T-helper 2 cell treated with Interferon-gamma antibody and Interleukin-4, amounts not matched to agents 5 μg/mL and 100 μg/mL, for 36 hours (primary cell): ENCODE measurements around the gene MTHFD1L.

Experiments used
- DNase-seq: peaks from one replicate; pipeline ENCODE4 v3.0.0; 2021; ENCODE audit warnings: low spot score
- H3K27ac Mint-ChIP-seq: one replicate; pipeline ENCODE4 v1.8.0; 2021; ENCODE audit warnings: mild to moderate bottlenecking, mixed read lengths
- H3K27me3 Mint-ChIP-seq: one replicate; pipeline ENCODE4 v1.8.0; 2021; ENCODE audit warnings: low read depth, mixed read lengths
- H3K36me3 Mint-ChIP-seq: one replicate; pipeline ENCODE4 v1.8.0; 2021; ENCODE audit warnings: low read depth, mixed read lengths
- H3K4me1 Mint-ChIP-seq: one replicate; pipeline ENCODE4 v1.8.0; 2021; ENCODE audit warnings: low read depth, mixed read lengths
- H3K4me3 Mint-ChIP-seq: one replicate; pipeline ENCODE4 v1.8.0; 2022; ENCODE audit warnings: mild to moderate bottlenecking, moderate library complexity, mixed read lengths
- H3K9me3 Mint-ChIP-seq: one replicate; pipeline ENCODE4 v1.8.0; 2021; ENCODE audit warnings: mixed read lengths

MTHFD1L gene

DNA sequence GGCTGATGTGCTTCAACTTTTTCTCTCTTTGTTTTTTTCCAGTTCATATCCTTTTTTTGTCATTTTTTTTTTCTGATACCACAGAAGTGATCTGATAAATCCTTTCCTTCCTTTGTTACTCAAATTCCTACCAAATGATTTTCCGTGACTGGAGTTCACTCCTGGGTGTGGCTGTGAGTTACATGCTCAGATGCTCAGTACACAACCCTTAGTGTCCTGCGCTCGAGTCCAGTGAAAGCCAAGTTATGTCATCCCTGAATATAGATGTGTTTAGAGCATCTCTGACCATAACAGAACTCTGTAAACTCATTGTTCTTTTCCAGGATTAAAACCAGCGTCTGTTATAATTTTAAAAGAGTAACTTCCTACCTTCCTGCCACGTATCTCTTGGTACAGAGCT lies 227.1 kb downstream of the MTHFD1L start:
- no peaks in the 10 kb centered on the region for H3K27me3 Mint-ChIP-seq
- no peaks in the 10 kb centered on the region for H3K9me3 Mint-ChIP-seq
- H3K36me3 Mint-ChIP-seq, result peaks cover 38% of the 10 kb centered on the region
- peak overlapping the region; percentile 12 for H3K27ac Mint-ChIP-seq
- no peak overlapping the region for H3K4me3 Mint-ChIP-seq
- H3K4me1 Mint-ChIP-seq, result peaks cover 9% of the 10 kb centered on the region
- DNase-seq, result no peak

DNA sequence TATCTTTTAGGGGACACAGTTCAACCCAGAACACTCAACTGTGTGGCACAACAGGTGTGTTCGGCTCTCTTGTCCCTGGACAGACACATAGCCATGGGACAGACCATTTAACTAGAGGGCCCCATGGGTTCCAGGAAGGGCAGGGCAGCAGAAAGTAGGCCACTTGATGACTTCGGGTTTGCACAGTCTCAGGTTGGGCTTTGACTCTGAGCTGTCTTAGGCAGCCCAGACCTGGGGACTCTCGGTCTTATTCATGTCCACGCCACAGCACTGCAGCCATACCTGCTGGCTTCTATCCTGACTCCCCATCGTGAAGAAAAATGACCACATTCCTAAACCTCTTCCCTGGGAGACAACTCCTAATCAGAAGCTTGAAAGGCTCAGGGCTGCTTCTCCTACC lies 228.2 kb downstream of the MTHFD1L start:
- Mint-ChIP-seq H3K27me3 (no peaks in the 10 kb centered on the region), H3K27ac (no peak overlapping the region), H3K36me3 (peaks cover 39% of the 10 kb centered on the region), H3K9me3 (no peaks in the 10 kb centered on the region), H3K4me3 (no peak overlapping the region), H3K4me1 (peaks cover 18% of the 10 kb centered on the region)
- DNase-seq, result no peak

DNA sequence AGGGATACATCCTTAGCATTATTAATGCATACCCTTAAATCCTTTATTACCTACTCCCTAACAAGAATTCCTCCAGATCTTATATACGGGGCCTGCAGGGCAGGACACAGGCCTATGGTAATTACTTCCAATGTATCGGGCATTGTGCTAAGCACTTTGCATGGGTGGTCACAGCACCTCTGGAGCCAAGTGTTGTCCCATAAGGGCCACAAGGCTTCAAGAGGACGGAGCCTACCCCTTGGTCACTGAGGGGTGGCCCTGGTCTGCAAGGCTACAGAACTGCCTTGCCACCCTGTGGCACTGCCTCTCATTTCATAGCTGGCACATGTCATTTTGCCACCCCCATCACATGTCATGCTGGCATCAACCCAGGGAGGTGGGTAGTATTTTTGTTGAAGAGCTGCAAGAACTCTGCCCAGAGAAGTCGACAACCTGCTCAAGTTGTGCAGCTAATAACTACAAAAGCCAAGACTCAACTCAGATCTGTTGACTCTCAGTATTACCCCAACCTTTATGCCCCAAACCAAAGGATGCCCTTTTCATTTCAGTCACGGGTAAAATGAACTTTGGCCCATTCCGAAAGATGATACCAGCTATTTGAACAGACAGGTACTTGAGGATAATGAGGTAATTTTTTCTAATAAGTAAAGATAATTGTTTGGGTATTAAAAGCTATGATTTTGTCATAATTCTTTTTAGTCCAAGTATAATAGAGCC lies 230.2 kb downstream of the MTHFD1L start:
- Mint-ChIP-seq H3K36me3 (peaks cover 45% of the 10 kb centered on the region), H3K27me3 (no peaks in the 10 kb centered on the region), H3K4me3 (no peak overlapping the region)

DNA sequence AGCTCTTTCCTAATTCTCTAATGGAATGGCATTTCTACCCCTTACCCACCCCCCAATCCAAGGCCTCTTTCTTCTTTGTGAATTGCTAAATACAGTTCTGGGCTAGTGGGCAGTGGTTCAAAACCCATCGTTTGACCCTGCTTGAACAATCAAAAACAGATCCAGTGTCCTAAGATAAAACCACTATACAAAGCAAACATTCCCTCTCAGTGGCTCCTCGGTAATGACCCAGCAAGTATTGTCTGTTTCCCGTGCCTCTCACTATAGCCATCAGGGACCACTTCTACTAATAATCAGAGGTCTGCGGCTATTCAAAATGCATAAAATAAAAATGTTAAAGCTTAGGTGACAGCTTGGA lies 230.7 kb downstream of the MTHFD1L start:
- DNase-seq, result no peak
- Mint-ChIP-seq H3K36me3 (peaks cover 44% of the 10 kb centered on the region), H3K4me1 (peaks cover 25% of the 10 kb centered on the region), H3K27me3 (no peaks in the 10 kb centered on the region), H3K9me3 (no peaks in the 10 kb centered on the region), H3K4me3 (no peak overlapping the region), H3K27ac (no peak overlapping the region)

More for the DNA sequence above, 230.2 kb downstream of the MTHFD1L start:
- Mint-ChIP-seq H3K9me3 (no peaks in the 10 kb centered on the region), H3K4me1 (peaks cover 25% of the 10 kb centered on the region), H3K27ac (no peak overlapping the region)
- DNase-seq, result no peak

DNA sequence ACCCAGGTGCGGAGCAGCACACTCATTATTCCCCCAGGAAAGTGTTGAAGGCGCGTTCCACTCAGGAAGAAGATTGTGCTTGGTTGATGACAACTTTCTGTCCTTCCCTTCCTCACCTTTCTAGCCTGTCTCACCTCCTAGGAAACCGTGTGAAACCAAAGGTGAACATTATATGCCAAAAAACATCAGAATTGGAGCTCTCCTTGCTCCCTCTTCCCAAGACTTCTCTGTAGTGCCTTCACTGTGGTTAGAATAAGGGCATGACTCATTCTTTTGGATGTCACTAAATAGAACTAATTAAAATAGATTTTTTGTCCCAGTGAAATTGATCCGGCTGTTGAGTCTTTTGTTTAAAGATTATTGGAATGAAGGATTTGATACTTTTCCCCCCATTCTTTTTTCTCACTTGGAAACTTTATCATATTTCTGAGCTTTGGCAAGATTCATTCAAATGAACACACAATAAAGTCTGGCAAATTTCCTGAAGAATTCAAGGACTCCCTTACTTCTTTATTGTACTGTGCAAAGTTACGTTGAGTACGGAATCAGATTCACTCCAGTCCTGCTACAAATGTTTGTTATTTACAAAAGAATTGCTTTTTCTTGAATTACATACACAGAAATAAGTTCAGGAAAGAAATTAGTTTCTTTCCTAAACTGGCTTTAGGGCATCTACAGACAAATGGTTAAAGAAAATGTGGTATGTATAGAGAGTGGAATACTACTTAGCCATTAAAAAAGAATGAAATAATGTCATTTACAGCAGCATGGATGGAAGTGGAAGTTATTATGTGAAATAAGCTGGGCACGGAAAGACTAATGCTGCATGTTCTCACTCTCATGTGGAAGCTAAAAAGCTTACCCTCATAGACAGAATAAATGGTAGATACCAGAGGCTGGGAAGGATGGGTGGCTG lies 231.4 kb downstream of the MTHFD1L start:
- no peak for DNase-seq
- Mint-ChIP-seq H3K9me3 (no peaks in the 10 kb centered on the region), H3K27ac (no peak overlapping the region), H3K4me1 (peaks cover 23% of the 10 kb centered on the region), H3K27me3 (no peaks in the 10 kb centered on the region), H3K4me3 (no peak overlapping the region), H3K36me3 (peaks cover 51% of the 10 kb centered on the region)

DNA sequence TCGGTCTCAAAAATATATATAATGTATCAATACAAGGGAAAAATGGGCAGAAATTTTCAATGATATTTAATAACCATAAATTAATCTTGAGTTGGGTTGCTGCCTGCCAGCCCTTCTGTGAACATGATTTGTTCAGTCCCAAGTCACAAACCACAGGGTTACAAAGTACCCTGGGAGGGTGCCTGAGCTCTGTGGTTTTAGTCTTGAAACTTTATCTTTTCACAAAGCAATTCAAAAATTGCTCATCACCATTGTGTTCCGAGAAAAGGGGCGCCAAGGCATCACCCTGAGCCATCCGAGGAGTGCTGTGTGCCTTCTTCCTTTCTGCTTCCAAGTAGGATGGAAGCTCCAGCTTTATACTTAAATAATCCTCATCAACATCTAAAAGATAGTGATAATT lies 232.7 kb downstream of the MTHFD1L start:
- peaks cover 43% of the 10 kb centered on the region for H3K36me3 Mint-ChIP-seq

DNA sequence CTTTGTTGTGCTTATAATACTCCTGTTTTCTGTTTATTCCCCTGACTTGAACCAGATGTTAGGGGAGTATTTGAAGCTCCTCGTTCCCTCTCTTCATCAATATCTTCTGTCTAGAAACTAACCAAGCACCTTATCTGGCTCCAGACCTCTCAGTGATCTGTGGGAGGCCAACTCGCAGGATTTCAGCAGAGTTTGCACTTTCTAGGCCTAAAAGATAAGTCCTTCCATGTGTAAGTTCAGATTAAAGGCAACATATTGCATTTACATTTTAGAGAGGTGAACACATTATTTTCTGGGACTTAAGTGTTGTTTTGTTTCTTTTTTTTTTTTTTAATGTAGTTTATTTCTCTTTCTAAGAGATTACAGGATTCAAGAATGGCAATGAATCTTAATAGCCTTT lies 234.8 kb downstream of the MTHFD1L start:
- no peaks in the 10 kb centered on the region for H3K9me3 Mint-ChIP-seq
- H3K36me3 Mint-ChIP-seq, result peaks cover 29% of the 10 kb centered on the region
- peaks cover 22% of the 10 kb centered on the region for H3K4me1 Mint-ChIP-seq
- no peaks in the 10 kb centered on the region for H3K27me3 Mint-ChIP-seq
- peak overlapping the region; percentile 55 for H3K27ac Mint-ChIP-seq
- DNase-seq, result no peak
- no peak overlapping the region for H3K4me3 Mint-ChIP-seq

More for the DNA sequence above, 232.7 kb downstream of the MTHFD1L start:
- Mint-ChIP-seq H3K27ac (no peak overlapping the region), H3K4me3 (no peak overlapping the region), H3K9me3 (no peaks in the 10 kb centered on the region), H3K4me1 (peaks cover 22% of the 10 kb centered on the region), H3K27me3 (no peaks in the 10 kb centered on the region)
- DNase-seq, result peak; percentile 47

DNA sequence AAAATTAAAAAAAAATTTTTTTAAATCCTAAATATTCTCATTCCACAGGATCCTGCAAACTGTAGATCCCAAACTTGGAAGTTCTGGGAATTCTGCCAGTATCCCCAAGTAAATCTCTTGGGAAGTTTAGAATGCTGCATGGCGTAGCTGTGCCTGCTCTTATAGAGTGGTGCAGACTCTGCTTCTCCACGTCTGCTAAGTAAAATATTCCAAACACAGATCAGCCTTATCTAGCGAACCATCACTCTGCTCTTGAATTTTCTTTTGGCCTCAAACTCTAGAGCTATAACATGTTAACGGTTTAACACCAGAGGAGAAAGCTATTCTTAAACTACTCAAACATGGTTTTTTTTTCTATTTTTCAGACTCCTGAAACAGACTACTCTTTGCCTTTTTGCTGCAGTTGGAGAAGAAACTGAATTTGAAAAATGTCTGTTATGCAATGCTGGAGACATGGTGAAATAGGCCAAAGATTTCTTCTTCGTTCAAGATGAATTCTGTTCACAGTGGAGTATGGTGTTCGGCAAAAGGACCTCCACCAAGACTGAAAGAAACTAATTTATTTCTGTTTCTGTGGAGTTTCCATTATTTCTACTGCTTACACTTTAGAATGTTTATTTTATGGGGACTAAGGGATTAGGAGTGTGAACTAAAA lies 235.8 kb downstream of the MTHFD1L start:
- Mint-ChIP-seq H3K27me3 (no peaks in the 10 kb centered on the region), H3K4me1 (peaks cover 22% of the 10 kb centered on the region), H3K36me3 (peaks cover 27% of the 10 kb centered on the region)

DNA sequence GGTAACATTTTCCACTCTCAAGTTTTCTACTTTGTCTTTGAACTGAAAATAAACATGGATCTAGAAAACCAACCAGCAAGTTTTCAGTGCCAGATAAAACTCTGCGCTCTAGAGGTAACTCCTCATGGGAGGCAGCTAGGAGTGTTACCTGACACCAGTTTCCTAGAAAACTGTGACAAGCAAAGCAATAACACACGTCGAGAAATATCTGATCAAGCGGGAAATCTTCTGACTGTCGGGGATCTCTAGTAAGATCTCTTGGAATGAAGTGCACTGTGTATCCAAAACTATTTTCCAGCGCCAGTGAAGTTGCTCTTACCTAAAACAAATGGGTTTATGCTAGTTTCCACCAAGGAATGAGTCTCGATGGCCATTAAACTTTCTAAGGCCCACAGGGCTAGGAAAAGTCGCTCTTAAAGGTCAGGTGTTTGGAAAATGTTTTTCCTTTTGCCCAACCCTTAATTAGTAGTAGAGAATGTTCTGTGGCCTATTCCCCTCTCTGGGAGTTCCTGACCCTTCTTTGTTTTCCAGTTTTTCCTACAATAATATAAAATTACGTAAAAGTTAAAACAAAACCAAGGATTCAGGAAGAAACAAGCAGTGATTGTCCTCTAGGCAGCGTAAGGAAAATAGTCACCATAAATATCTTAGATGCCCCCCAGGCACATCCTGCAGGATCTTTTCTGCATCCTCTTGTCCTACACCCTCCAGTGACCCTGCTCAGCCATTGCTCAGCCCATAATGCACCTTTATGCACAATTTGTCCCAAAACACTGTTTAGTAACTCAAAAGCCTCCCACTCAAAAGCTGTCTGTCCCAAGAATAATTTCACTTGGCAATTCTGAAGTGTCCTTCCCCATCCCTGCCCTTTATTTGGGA lies 236.6 kb downstream of the MTHFD1L start:
- no peaks in the 10 kb centered on the region for H3K9me3 Mint-ChIP-seq
- H3K4me1 Mint-ChIP-seq, result peaks cover 21% of the 10 kb centered on the region
- no peaks in the 10 kb centered on the region for H3K27me3 Mint-ChIP-seq
- peaks cover 20% of the 10 kb centered on the region for H3K36me3 Mint-ChIP-seq
- no peak for DNase-seq
- no peak overlapping the region for H3K27ac Mint-ChIP-seq
- H3K4me3 Mint-ChIP-seq, result no peak overlapping the region

More for the DNA sequence above, 235.8 kb downstream of the MTHFD1L start:
- no peaks in the 10 kb centered on the region for H3K9me3 Mint-ChIP-seq
- DNase-seq, result no peak
- H3K27ac Mint-ChIP-seq, result no peak overlapping the region
- H3K4me3 Mint-ChIP-seq, result no peak overlapping the region

DNA sequence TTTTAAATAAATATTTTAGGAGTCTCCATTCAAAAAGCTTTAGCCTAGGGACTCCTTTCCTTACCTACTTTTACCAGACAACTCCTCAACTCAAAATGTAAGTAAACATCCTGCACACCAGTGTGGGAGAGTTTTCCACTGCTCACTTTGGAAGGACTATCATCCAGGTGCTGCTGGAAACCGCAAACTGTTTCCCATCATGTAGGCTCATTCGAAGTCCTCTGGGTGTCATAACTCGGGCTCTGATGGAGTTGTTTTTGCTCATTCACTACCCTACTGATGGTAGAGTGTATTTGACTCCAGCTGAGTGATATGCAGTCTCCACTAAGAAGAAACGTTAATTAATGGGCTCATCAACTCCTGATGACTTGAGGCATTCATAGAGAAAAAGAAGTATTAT lies 237.8 kb downstream of the MTHFD1L start:
- H3K27me3 Mint-ChIP-seq, result no peaks in the 10 kb centered on the region
- H3K4me1 Mint-ChIP-seq, result peaks cover 11% of the 10 kb centered on the region
- DNase-seq, result no peak
- H3K27ac Mint-ChIP-seq, result no peak overlapping the region
- H3K4me3 Mint-ChIP-seq, result no peak overlapping the region
- peaks cover 15% of the 10 kb centered on the region for H3K36me3 Mint-ChIP-seq
- H3K9me3 Mint-ChIP-seq, result no peaks in the 10 kb centered on the region

DNA sequence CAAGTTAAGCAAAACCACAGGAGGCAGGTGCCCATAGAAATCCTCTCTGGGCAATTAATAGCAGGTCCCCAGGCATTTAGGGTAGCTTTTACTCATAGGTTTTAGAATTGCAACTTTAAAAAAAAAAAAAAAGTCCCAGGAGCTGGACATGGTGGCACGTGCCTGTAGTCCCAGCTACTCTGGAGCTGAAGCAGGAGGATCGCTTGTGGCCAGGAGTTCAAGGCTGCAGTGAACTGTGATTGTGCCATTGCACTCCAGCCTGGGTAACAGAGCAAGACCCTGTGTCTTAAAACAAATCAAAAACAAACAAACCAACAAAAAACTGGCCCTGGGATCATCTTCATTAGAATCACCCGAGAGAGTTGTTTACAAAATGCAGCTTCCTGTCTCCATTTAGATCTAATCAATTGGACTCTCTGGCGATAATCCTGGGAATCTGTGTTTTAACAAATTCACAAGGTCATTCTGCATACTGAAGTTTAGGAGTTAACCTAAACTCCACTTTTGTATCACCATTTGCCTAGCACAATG lies 242.5 kb downstream of the MTHFD1L start:
- peaks cover 7% of the 10 kb centered on the region for H3K27me3 Mint-ChIP-seq
- no peak overlapping the region for H3K27ac Mint-ChIP-seq
- H3K9me3 Mint-ChIP-seq, result no peaks in the 10 kb centered on the region
- H3K4me3 Mint-ChIP-seq, result no peak overlapping the region
- no peak for DNase-seq
- H3K36me3 Mint-ChIP-seq, result no peaks in the 10 kb centered on the region
- H3K4me1 Mint-ChIP-seq, result peaks cover 5% of the 10 kb centered on the region

DNA sequence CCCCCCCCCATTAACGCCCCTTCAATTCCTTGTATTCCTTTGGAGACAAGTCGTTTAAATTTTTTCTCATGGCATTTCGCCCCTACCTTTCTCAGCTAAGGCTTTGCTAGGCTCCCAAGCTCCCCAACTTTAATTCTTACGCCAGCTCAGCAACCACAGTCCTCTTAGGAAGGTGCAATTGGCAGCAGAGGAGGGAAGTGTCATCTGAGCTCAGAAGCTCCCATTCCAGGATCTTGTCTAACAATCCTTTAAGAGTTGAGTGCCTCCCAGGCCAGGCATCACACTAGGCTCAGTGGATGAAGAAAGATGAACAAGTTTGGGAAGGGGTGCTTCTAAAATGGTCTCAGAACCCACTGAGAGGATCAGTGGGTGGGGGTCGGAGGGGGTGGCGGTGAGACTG lies 243.0 kb downstream of the MTHFD1L start:
- Mint-ChIP-seq H3K4me3 (no peak overlapping the region), H3K27ac (no peak overlapping the region), H3K27me3 (peaks cover 7% of the 10 kb centered on the region), H3K4me1 (peaks cover 5% of the 10 kb centered on the region), H3K36me3 (no peaks in the 10 kb centered on the region), H3K9me3 (no peaks in the 10 kb centered on the region)
- no peak for DNase-seq

DNA sequence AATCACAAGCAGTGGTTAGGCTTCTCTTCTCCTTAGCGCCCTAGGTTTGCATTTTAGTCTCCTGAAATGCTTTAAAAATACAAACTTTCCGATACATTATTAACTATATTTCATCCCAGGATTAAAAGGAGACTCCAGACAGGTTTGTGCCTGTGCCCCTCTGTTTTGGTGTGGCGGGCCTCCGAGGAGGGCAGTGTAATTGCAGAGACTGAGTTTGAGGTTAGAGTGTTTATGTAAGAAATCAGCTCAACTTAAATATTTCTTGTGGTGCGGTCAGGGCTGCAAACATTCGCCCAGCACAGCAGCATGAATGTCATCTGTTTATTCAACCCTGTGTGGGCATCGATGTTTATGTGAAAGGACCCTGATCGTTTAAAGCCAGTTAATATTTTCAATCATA lies 243.9 kb downstream of the MTHFD1L start:
- Mint-ChIP-seq H3K4me3 (no peak overlapping the region), H3K9me3 (no peaks in the 10 kb centered on the region), H3K4me1 (peaks cover 5% of the 10 kb centered on the region), H3K36me3 (no peaks in the 10 kb centered on the region), H3K27ac (no peak overlapping the region), H3K27me3 (peaks cover 7% of the 10 kb centered on the region)
- DNase-seq, result no peak
